HepG2 (cell line): Measurements from ENCODE around the gene TRNP1. TPM values are rescaled to one million over a fixed set of nuclear protein-coding genes. Genes with fewer than 3 reads are reported as not detected.

Experiments
- AHR ChIP-seq: IDR thresholded peaks from 2 replicates; pipeline ENCODE4 v1.6.1; 2018; ENCODE audit warnings: missing genetic modification reagents, missing compliant biosample characterization
- CEBPG ChIP-seq: IDR thresholded peaks from 2 replicates; pipeline ENCODE4 v1.6.1; 2016
- GPN1 ChIP-seq: sonication (generic); formaldehyde crosslinking; IDR thresholded peaks from 2 replicates; pipeline ENCODE4 v1.5.1; 2020; ENCODE audit warnings: missing genetic modification reagents, borderline replicate concordance
- GZF1 ChIP-seq: sonication (generic); formaldehyde crosslinking; IDR thresholded peaks from 2 replicates; pipeline ENCODE4 v1.5.1; 2020; ENCODE audit warnings: mild to moderate bottlenecking, missing genetic modification reagents
- MATR3 ChIP-seq: sonication (generic); formaldehyde crosslinking; IDR thresholded peaks from 2 replicates; pipeline ENCODE4 v1.4.0; 2020; ENCODE audit warnings: missing genetic modification reagents
- NR3C1 ChIP-seq: sonication (generic); formaldehyde crosslinking; IDR thresholded peaks from 2 replicates; pipeline ENCODE4 v1.4.0; 2020; ENCODE audit warnings: missing genetic modification reagents
- PRMT3 ChIP-seq: sonication (generic); formaldehyde crosslinking; IDR thresholded peaks from 2 replicates; pipeline ENCODE4 v1.8.1; 2022; ENCODE audit warnings: low read depth, mild to moderate bottlenecking, moderate library complexity, missing genetic modification reagents, borderline replicate concordance
- SNRNP70 ChIP-seq: fragments of 200-400 bp; formaldehyde crosslinking; IDR thresholded peaks from 2 replicates; pipeline ENCODE4 v1.6.1; 2017; ENCODE audit warnings: mild to moderate bottlenecking, low read depth, low read length, moderate library complexity
- SRY ChIP-seq: sonication (generic); formaldehyde crosslinking; IDR thresholded peaks from 2 replicates; pipeline ENCODE4 v1.8.0; 2022; ENCODE audit warnings: mild to moderate bottlenecking, missing genetic modification reagents
- TAF15 ChIP-seq: fragments of 200-400 bp; formaldehyde crosslinking; IDR thresholded peaks from one replicate; pipeline ENCODE4 v1.6.1; 2018; ENCODE audit warnings: mild to moderate bottlenecking, low read depth, low read length; ENCODE audit not compliant: poor library complexity, severe bottlenecking
- ZBTB1 ChIP-seq: sonication (generic); formaldehyde crosslinking; IDR thresholded peaks from 2 replicates; pipeline ENCODE4 v1.4.0; 2020; ENCODE audit warnings: missing genetic modification reagents, borderline replicate concordance
- ZFP41 ChIP-seq: sonication (generic); formaldehyde crosslinking; IDR thresholded peaks from 2 replicates; pipeline ENCODE4 v1.4.0; 2020; ENCODE audit warnings: mild to moderate bottlenecking, missing genetic modification reagents, borderline replicate concordance
- ZFX ChIP-seq: sonication (generic); formaldehyde crosslinking; IDR thresholded peaks from 2 replicates; pipeline ENCODE4 v1.4.0; 2020; ENCODE audit warnings: mild to moderate bottlenecking, low read depth, missing genetic modification reagents, moderate library complexity
- ZNF180 ChIP-seq: sonication (generic); formaldehyde crosslinking; IDR thresholded peaks from 2 replicates; pipeline ENCODE4 v1.4.0; 2020; ENCODE audit warnings: low read depth, missing genetic modification reagents, borderline replicate concordance
- ZNF230 ChIP-seq: sonication (generic); formaldehyde crosslinking; IDR thresholded peaks from 2 replicates; pipeline ENCODE4 v1.4.0; 2020; ENCODE audit warnings: mild to moderate bottlenecking, missing genetic modification reagents
- ZNF577 ChIP-seq: sonication (generic); formaldehyde crosslinking; IDR thresholded peaks from 2 replicates; pipeline ENCODE4 v1.4.0; 2020; ENCODE audit warnings: mild to moderate bottlenecking, low read depth, missing genetic modification reagents, borderline replicate concordance
- ZNF788 ChIP-seq: sonication (generic); formaldehyde crosslinking; IDR thresholded peaks from 2 replicates; pipeline ENCODE4 v1.5.0; 2020; ENCODE audit warnings: mild to moderate bottlenecking, missing genetic modification reagents, borderline replicate concordance
- ZNF816 ChIP-seq: sonication (generic); formaldehyde crosslinking; IDR thresholded peaks from 2 replicates; pipeline ENCODE4 v1.8.0; 2022; ENCODE audit warnings: missing genetic modification reagents, mild to moderate bottlenecking, borderline replicate concordance
- polyA plus RNA-seq, 8 experiments: library from polyadenylated mRNA; depleted of rRNA in 3 of 8; stranded (reverse) in 7 of 8; unstranded in 1 of 8; fragments of >200 nt; fragmentation: Illumina TruSeq in 4 of 8; extraction: Trizol in 4 of 8; gene quantifications; 2 replicates each; pipeline versions ENCODE4 v1.2.1 to v1.2.3, GENCODE V29; 2011 to 2016; ENCODE audit warnings: low read depth in 4 of 8, missing spikeins in 1 of 8, mixed read lengths in 1 of 8; ENCODE audit not compliant: insufficient read depth in 1 of 8
- total RNA-seq, 5 experiments: library from RNA; depleted of rRNA; stranded (reverse); fragments of >200 nt; fragmentation: Illumina TruSeq; extraction: Trizol; gene quantifications; 2 replicates each; pipeline ENCODE4 v1.2.3, GENCODE V29; 2016; ENCODE audit warnings: low read depth in 1 of 5
- TF ChIP-seq, protein P1 (sequence below): sonication (generic); formaldehyde crosslinking; IDR thresholded peaks from 2 replicates; pipeline ENCODE4 v1.4.0; 2020; ENCODE audit warnings: low read depth, mild to moderate bottlenecking, missing genetic modification reagents
- TF ChIP-seq, protein P2 (sequence below): sonication (generic); formaldehyde crosslinking; IDR thresholded peaks from 2 replicates; pipeline ENCODE4 v1.5.0; 2020; ENCODE audit warnings: mild to moderate bottlenecking, missing genetic modification reagents
- TF ChIP-seq, protein P3 (sequence below): sonication (generic); formaldehyde crosslinking; IDR thresholded peaks from 2 replicates; pipeline ENCODE4 v1.4.0; 2020; ENCODE audit warnings: missing genetic modification reagents, borderline replicate concordance

TRNP1 gene
- total and polyA plus RNA-seq, 2 of the 13 experiments (the other 11 are each of a cell fraction or from before 2014, with no cell fraction given) = 42.0 to 158 TPM

DNA sequence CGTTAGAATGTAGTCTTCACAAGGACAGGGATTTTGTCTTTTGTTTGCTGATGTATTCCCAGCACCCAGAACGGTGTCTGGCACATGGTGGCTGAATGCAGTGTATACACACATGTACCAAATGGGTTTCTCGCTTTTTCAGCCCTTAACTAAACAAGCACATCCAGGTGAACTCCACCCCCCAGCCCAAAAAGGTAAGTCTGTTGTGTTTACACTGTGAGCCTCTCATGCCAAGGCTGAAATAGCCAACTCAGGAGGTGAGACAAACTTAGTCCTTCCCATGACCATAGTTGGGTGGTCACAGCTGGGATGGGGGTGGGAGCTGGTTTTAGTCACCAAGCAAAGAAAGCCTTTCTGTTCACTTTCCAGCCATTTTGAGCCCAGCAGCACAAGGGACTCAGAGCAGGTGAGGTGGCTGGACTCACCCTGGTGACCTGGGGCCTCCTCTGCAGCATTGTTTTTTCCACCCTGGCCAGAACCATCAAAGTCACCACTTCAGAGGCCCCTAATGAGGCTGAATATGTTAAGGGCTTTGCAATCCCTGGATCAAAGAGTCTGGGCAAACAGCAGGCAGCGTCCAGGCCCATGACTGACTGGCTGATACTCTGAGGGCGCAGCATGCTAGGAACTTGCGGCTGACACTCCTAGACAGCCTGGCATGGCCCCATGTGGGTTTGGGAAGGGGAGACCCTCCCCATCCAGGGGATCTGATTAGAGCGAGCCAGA is 10.4 kb downstream of the TRNP1 start (continued):
- TF ChIP-seq MATR3 (CRISPR knock-in tag) (no peak), SNRNP70 (no peak), GZF1 (CRISPR knock-in tag) (no peak), GPN1 (CRISPR knock-in tag) (no peak), ZBTB1 (CRISPR knock-in tag) (no peak), ZNF180 (CRISPR knock-in tag) (no peak), ZNF577 (CRISPR knock-in tag) (no peak), PRMT3 (CRISPR knock-in tag) (no peak), ZFP41 (CRISPR knock-in tag) (no peak), ZNF816 (CRISPR knock-in tag) (no peak), NR3C1 (CRISPR knock-in tag) (no peak), CEBPG (CRISPR knock-in tag) (no peak), ZNF230 (CRISPR knock-in tag) (no peak), SRY (CRISPR knock-in tag) (no peak), TAF15 (no peak), ZNF788 (CRISPR knock-in tag) (no peak), ZFX (peak; percentile 33; the same call in 1 of the 2 replicates), AHR (CRISPR knock-in tag) (no peak)
- TF ChIP-seq, protein P1, sequence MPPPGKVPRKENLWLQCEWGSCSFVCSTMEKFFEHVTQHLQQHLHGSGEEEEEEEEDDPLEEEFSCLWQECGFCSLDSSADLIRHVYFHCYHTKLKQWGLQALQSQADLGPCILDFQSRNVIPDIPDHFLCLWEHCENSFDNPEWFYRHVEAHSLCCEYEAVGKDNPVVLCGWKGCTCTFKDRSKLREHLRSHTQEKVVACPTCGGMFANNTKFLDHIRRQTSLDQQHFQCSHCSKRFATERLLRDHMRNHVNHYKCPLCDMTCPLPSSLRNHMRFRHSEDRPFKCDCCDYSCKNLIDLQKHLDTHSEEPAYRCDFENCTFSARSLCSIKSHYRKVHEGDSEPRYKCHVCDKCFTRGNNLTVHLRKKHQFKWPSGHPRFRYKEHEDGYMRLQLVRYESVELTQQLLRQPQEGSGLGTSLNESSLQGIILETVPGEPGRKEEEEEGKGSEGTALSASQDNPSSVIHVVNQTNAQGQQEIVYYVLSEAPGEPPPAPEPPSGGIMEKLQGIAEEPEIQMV (CRISPR knock-in tag) = no peak
- TF ChIP-seq, protein P2, sequence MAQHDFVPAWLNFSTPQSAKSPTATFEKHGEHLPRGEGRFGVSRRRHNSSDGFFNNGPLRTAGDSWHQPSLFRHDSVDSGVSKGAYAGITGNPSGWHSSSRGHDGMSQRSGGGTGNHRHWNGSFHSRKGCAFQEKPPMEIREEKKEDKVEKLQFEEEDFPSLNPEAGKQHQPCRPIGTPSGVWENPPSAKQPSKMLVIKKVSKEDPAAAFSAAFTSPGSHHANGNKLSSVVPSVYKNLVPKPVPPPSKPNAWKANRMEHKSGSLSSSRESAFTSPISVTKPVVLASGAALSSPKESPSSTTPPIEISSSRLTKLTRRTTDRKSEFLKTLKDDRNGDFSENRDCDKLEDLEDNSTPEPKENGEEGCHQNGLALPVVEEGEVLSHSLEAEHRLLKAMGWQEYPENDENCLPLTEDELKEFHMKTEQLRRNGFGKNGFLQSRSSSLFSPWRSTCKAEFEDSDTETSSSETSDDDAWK (CRISPR knock-in tag) = no peak
- TF ChIP-seq, protein P3, sequence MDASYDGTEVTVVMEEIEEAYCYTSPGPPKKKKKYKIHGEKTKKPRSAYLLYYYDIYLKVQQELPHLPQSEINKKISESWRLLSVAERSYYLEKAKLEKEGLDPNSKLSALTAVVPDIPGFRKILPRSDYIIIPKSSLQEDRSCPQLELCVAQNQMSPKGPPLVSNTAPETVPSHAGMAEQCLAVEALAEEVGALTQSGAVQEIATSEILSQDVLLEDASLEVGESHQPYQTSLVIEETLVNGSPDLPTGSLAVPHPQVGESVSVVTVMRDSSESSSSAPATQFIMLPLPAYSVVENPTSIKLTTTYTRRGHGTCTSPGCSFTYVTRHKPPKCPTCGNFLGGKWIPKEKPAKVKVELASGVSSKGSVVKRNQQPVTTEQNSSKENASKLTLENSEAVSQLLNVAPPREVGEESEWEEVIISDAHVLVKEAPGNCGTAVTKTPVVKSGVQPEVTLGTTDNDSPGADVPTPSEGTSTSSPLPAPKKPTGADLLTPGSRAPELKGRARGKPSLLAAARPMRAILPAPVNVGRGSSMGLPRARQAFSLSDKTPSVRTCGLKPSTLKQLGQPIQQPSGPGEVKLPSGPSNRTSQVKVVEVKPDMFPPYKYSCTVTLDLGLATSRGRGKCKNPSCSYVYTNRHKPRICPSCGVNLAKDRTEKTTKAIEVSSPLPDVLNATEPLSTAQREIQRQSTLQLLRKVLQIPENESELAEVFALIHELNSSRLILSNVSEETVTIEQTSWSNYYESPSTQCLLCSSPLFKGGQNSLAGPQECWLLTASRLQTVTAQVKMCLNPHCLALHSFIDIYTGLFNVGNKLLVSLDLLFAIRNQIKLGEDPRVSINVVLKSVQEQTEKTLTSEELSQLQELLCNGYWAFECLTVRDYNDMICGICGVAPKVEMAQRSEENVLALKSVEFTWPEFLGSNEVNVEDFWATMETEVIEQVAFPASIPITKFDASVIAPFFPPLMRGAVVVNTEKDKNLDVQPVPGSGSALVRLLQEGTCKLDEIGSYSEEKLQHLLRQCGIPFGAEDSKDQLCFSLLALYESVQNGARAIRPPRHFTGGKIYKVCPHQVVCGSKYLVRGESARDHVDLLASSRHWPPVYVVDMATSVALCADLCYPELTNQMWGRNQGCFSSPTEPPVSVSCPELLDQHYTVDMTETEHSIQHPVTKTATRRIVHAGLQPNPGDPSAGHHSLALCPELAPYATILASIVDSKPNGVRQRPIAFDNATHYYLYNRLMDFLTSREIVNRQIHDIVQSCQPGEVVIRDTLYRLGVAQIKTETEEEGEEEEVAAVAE (CRISPR knock-in tag) = no peak
